ENCODE measurements around the gene CD28. TPM values are rescaled to one million over a fixed set of nuclear protein-coding genes. Genes with fewer than 3 reads are reported as not detected.
"Not testable (repeated sequence)": the region's sequence is repeated elsewhere in the genome, so short reads cannot be mapped to it uniquely, and the experiment has no call there.

Gene CD28
- total RNA-seq, 2 donors from 2014 or later, result 3.5 to 4.3 TPM

- DNase-seq (ENCODE audit: low spot score) (no peak), ATAC-seq (ENCODE audit: insufficient number of reproducible peaks, low FRiP score, low read depth) (no peak)
- Histone ChIP-seq H3K36me3 (no peaks in the 10 kb centered on the region), H3K4me3 (no peak overlapping the region), H3K9me3 (no peaks in the 10 kb centered on the region), H3K4me1 (ENCODE audit: control insufficient read depth in 1 of 2, low read depth in 2 of 2) (no peaks in the 10 kb centered on the region), H3K27ac (no peak overlapping the region), H3K27me3 (replicated peaks; ENCODE audit: insufficient read depth) (no peaks in the 10 kb centered on the region)
- TF ChIP-seq, protein P1, sequence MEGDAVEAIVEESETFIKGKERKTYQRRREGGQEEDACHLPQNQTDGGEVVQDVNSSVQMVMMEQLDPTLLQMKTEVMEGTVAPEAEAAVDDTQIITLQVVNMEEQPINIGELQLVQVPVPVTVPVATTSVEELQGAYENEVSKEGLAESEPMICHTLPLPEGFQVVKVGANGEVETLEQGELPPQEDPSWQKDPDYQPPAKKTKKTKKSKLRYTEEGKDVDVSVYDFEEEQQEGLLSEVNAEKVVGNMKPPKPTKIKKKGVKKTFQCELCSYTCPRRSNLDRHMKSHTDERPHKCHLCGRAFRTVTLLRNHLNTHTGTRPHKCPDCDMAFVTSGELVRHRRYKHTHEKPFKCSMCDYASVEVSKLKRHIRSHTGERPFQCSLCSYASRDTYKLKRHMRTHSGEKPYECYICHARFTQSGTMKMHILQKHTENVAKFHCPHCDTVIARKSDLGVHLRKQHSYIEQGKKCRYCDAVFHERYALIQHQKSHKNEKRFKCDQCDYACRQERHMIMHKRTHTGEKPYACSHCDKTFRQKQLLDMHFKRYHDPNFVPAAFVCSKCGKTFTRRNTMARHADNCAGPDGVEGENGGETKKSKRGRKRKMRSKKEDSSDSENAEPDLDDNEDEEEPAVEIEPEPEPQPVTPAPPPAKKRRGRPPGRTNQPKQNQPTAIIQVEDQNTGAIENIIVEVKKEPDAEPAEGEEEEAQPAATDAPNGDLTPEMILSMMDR (IDR thresholded peaks at IDR 0.05), result no peak
These were observed 66.2 kb downstream of the CD28 start for GRCh38 chr2:203772456-203773165.

- Histone ChIP-seq H3K27me3 (replicated peaks; ENCODE audit: insufficient read depth) (no peaks in the 10 kb centered on the region), H3K4me3 (no peak overlapping the region), H3K4me1 (ENCODE audit: control insufficient read depth in 1 of 2, low read depth in 2 of 2) (no peaks in the 10 kb centered on the region), H3K36me3 (no peaks in the 10 kb centered on the region), H3K27ac (no peak overlapping the region), H3K9me3 (no peaks in the 10 kb centered on the region)
- ATAC-seq (ENCODE audit: insufficient number of reproducible peaks, low FRiP score, low read depth), result no peak
- TF ChIP-seq, protein P1 (IDR thresholded peaks at IDR 0.05), result no peak
- no peak for DNase-seq (ENCODE audit: low spot score)
These were observed 68.3 kb downstream of the CD28 start for GRCh38 chr2:203774760-203775159.

GRCh38 chr2:203775684-203776083 is 69.2 kb downstream of the CD28 start:
- H3K4me3 ChIP-seq, result no peak overlapping the region
- no peak for DNase-seq (ENCODE audit: low spot score)
- no peak overlapping the region for H3K27ac ChIP-seq
- TF ChIP-seq, protein P1 (IDR thresholded peaks at IDR 0.05), result no peak
- no peaks in the 10 kb centered on the region for H3K9me3 ChIP-seq
- no peaks in the 10 kb centered on the region for H3K27me3 ChIP-seq (replicated peaks; ENCODE audit: insufficient read depth)
- H3K4me1 ChIP-seq (ENCODE audit: control insufficient read depth in 1 of 2, low read depth in 2 of 2), result no peaks in the 10 kb centered on the region
- ATAC-seq (ENCODE audit: insufficient number of reproducible peaks, low FRiP score, low read depth), result no peak
- H3K36me3 ChIP-seq, result no peaks in the 10 kb centered on the region

- DNase-seq (ENCODE audit: low spot score), result no peak
These were observed 70.6 kb downstream of the CD28 start for GRCh38 chr2:203777030-203777429.

DNA sequence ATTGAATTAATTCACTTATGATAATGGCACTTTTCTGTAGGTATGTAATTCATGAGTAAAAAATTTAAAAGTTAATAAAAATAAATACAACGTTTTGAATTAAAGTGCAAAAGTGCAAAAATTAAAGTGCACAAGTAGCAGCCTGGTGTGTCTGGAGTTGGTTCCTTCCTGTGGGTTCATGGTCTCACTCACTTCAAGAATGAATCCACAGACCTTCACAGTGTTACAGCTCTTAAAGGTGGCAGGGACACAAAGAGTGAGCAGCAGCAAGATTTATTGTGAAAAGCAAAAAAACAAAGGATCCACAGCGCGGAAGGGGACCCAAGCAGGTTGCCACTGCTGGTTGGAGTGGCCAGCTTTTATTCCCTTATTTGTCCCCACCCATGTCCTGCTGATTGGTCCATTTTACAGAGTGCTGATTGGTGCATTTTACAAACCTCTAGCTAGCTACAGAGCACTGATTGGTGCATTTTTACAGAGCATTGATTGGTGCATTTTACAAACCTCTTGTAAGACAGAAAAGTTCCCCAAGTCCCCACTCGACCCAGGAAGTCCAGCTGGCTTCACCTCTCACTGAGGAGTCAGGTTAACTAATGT is 73.1 kb downstream of the CD28 start:
- H3K4me3 ChIP-seq; H3K9me3 ChIP-seq; H3K27me3 ChIP-seq (replicated peaks; ENCODE audit: insufficient read depth); H3K27ac ChIP-seq; ATAC-seq (ENCODE audit: insufficient number of reproducible peaks, low FRiP score, low read depth); H3K36me3 ChIP-seq; DNase-seq (ENCODE audit: low spot score): not testable (repeated sequence)
- H3K4me1 ChIP-seq (ENCODE audit: control insufficient read depth in 1 of 2, low read depth in 2 of 2), result peaks cover 6 to 19% of the 10 kb centered on the region in 2 donors

More at GRCh38 chr2:203777030-203777429, 70.6 kb downstream of the CD28 start:
- ATAC-seq (ENCODE audit: insufficient number of reproducible peaks, low FRiP score, low read depth), result no peak
- Histone ChIP-seq H3K27ac (no peak overlapping the region), H3K4me3 (no peak overlapping the region), H3K27me3 (replicated peaks; ENCODE audit: insufficient read depth) (no peaks in the 10 kb centered on the region), H3K9me3 (no peaks in the 10 kb centered on the region), H3K36me3 (no peaks in the 10 kb centered on the region), H3K4me1 (ENCODE audit: control insufficient read depth in 1 of 2, low read depth in 2 of 2) (no peaks in the 10 kb centered on the region)
- TF ChIP-seq, protein P1 (IDR thresholded peaks at IDR 0.05), result no peak

Data from thoracic aorta (tissue), 2 donors.